GM12878 (cell line): ENCODE measurements around the gene TBL3. TPM values are rescaled to one million over a fixed set of nuclear protein-coding genes. Genes with fewer than 3 reads are reported as not detected.

Source experiments
- ATAC-seq: fragments of 200-7000 bp; cut with Tn5 transposase; 3 replicates; pipeline ENCODE4 v1.9.1; 2020; ENCODE audit warnings: mild to moderate bottlenecking, moderate library complexity
- BruUV-seq: library from RNA; stranded (reverse); fragments of 400-500 nt; replicated peaks from 2 replicates; lab custom pipeline; 2021; lab: Mats Ljungman, UMichigan
- CTCF ChIA-PET: fragments of 300-600 bp; sonication (Branson Sonifier 250); formaldehyde crosslinking; extraction: SDS; loops from one replicate; lab custom pipeline; 2021; ENCODE audit warnings: inconsistent platforms; lab: Yijun Ruan, JAX
- POLR2A ChIA-PET: fragments of 350-600 bp; formaldehyde crosslinking; extraction: SDS; loops from one replicate; lab custom pipeline; 2021; ENCODE audit warnings: inconsistent platforms; lab: Charles Lee
- RAD21 ChIA-PET: fragments of 300-600 bp; sonication (Branson Sonifier 250); formaldehyde crosslinking; loops from one replicate; lab custom pipeline; 2023; ENCODE audit warnings: antibody characterized with exemption; ENCODE audit not compliant: unreplicated experiment; lab: Charles Lee
- SMC1A ChIA-PET: fragments of 300-600 bp; sonication (Branson Sonifier 250); formaldehyde crosslinking; loops from one replicate; lab custom pipeline; 2023; ENCODE audit not compliant: unreplicated experiment, uncharacterized antibody; lab: Charles Lee
- DNase-seq: peaks from one replicate; pipeline ENCODE4 v3.0.0-alpha.2; 2011; ENCODE audit warnings: low read depth, low spot score
- FAIRE-seq: peaks from 3 replicates; lab custom pipeline; 2011; peaks lifted over from hg19 to GRCh38; lab: Jason Lieb, UNC
- H2AFZ ChIP-seq: 2 replicates; pipeline ENCODE4 v1.6.0; 2011; ENCODE audit warnings: low read depth, low read length, control low read depth; ENCODE audit not compliant: control insufficient read depth
- H3K27ac ChIP-seq: 2 replicates; pipeline ENCODE4 v1.5.1; 2011; ENCODE audit warnings: control low read depth; ENCODE audit not compliant: control insufficient read depth, insufficient read depth
- H3K27me3 ChIP-seq, 2 experiments: replicated peaks in 1 of 2; 2 replicates each; pipeline versions ENCODE4 v1.6.0 to v1.6.1; 2011; ENCODE audit warnings: low read length in 1 of 2; ENCODE audit not compliant: control insufficient read depth in 2 of 2, insufficient read depth in 2 of 2
- H3K36me3 ChIP-seq, 2 experiments: 2 replicates each; pipeline ENCODE4 v1.5.1; 2011; ENCODE audit warnings: low read length in 1 of 2; ENCODE audit not compliant: control insufficient read depth in 2 of 2, insufficient read depth in 2 of 2
- H3K4me1 ChIP-seq: 2 replicates; pipeline ENCODE4 v1.6.1; 2011; ENCODE audit warnings: mild to moderate bottlenecking, low read length, moderate library complexity, mixed read lengths; ENCODE audit not compliant: control insufficient read depth, insufficient read depth
- H3K4me2 ChIP-seq: 2 replicates; pipeline ENCODE4 v1.6.0; 2011; ENCODE audit warnings: control low read depth; ENCODE audit not compliant: control insufficient read depth, insufficient read depth
- H3K4me3 ChIP-seq: fragments of 200-600 bp; sonication (generic); 2 replicates; pipeline ENCODE4 v1.5.1; 2016
- H3K79me2 ChIP-seq: 2 replicates; pipeline ENCODE4 v1.6.0; 2011; ENCODE audit warnings: low read length; ENCODE audit not compliant: control insufficient read depth, insufficient read depth
- H3K9ac ChIP-seq: 2 replicates; pipeline ENCODE4 v1.8.0; 2011; ENCODE audit warnings: low read length, control low read depth, mixed read lengths; ENCODE audit not compliant: control insufficient read depth, insufficient read depth
- H3K9me3 ChIP-seq: replicated peaks from 3 replicates; pipeline ENCODE4 v1.5.1; 2011; ENCODE audit warnings: mild to moderate bottlenecking, low read length; ENCODE audit not compliant: control insufficient read depth, insufficient read depth
- H4K20me1 ChIP-seq: 2 replicates; pipeline ENCODE4 v1.6.0; 2011; ENCODE audit not compliant: control insufficient read depth, insufficient read depth
- GATAD2B ChIP-seq: fragments of 450-650 bp; conservative IDR thresholded peaks from 2 replicates; pipeline ENCODE4 v1.6.1; 2017; ENCODE audit warnings: low read depth, mild to moderate bottlenecking, moderate library complexity
- HDAC2 ChIP-seq: fragments of 200-600 bp; sonication (generic); IDR thresholded peaks from 2 replicates; pipeline ENCODE4 v1.6.1; 2017
- NR2C1 ChIP-seq: fragments of 450-650 bp; IDR thresholded peaks from 2 replicates; pipeline ENCODE4 v1.6.1; 2017; ENCODE audit warnings: antibody characterized with exemption, mild to moderate bottlenecking, moderate library complexity
- POU2F2 ChIP-seq: IDR thresholded peaks from 3 replicates; pipeline ENCODE4 v1.6.1; 2011; ENCODE audit warnings: low read depth, mild to moderate bottlenecking, low read length, borderline replicate concordance
- SMAD5 ChIP-seq: IDR thresholded peaks from 2 replicates; pipeline ENCODE4 v1.6.1; 2016; ENCODE audit warnings: antibody characterized with exemption, low read depth
- SMARCA5 ChIP-seq: fragments of 450-650 bp; IDR thresholded peaks from 2 replicates; pipeline ENCODE4 v1.6.1; 2017; ENCODE audit warnings: mild to moderate bottlenecking
- SPI1 ChIP-seq: IDR thresholded peaks from 2 replicates; pipeline ENCODE4 v1.6.1; 2011; ENCODE audit warnings: low read depth, mild to moderate bottlenecking, low read length, moderate library complexity, borderline replicate concordance; ENCODE audit not compliant: insufficient read depth
- WGBS: methylation state at CpG from one replicate; pipeline ENCODE4 v1.1.6; 2016; ENCODE audit warnings: low lambda C conversion rate; ENCODE audit not compliant: insufficient replicate concordance, insufficient coverage; ENCODE audit errors: missing lambda C conversion rate; 5-methylcytosine and 5-hydroxymethylcytosine counted together
- in situ Hi-C: fragments of 300-500 bp; cut with MboI; formaldehyde crosslinking; loops from 9 replicates; pipeline ENCODE4 v1.14.3; 2018; ENCODE audit warnings: mixed read lengths
- intact Hi-C: fragments of 100-400 bp; cut with micrococcal nuclease; formaldehyde crosslinking; loops from one replicate; pipeline ENCODE4 v1.14.2; 2022; ENCODE audit not compliant: unreplicated experiment
- polyA plus RNA-seq, 11 experiments: library from polyadenylated mRNA; depleted of rRNA in 4 of 11; unstranded in 6 of 11; stranded (reverse) in 5 of 11; fragments of >200 nt; fragmentation: Nextera tagmentation in 4 of 11; fragmentation: Illumina TruSeq in 1 of 11; extraction: Ambion mirVana in 4 of 11; extraction: Trizol in 1 of 11; gene quantifications; 1 replicate in 1 of 11; 2 replicates in 10 of 11; pipeline versions ENCODE4 v1.2.1 to v1.2.3, GENCODE V29; 2011 to 2016; ENCODE audit warnings: inconsistent platforms in 2 of 11, missing spikeins in 2 of 11, low read depth in 1 of 11
- total RNA-seq, 4 experiments: library from RNA; depleted of rRNA in 3 of 4; stranded (reverse); fragments of >200 nt in 3 of 4; fragmentation: Illumina TruSeq in 1 of 4; extraction: Trizol in 1 of 4; gene quantifications; 2 replicates each; pipeline versions ENCODE4 v1.2.1 to v1.2.3, GENCODE V29; 2013 to 2021
- TF ChIP-seq, protein P1 (sequence below): fragments of 450-650 bp; IDR thresholded peaks from 2 replicates; pipeline ENCODE4 v1.6.1; 2017; ENCODE audit warnings: mild to moderate bottlenecking, low read depth, inconsistent platforms; ENCODE audit not compliant: poor library complexity, severe bottlenecking
- TF ChIP-seq, protein P2 (sequence below): fragments of 450-650 bp; formaldehyde crosslinking; IDR thresholded peaks from 2 replicates; pipeline ENCODE4 v1.5.0; 2022; ENCODE audit warnings: mild to moderate bottlenecking, missing genetic modification characterization
- TF ChIP-seq, protein P3 (sequence below): fragments of 450-650 bp; IDR thresholded peaks from 2 replicates; pipeline ENCODE4 v1.6.1; 2017; ENCODE audit warnings: mild to moderate bottlenecking, moderate library complexity
- TF ChIP-seq, protein P4 (sequence below): IDR thresholded peaks from 2 replicates; pipeline ENCODE4 v1.6.1; 2012; ENCODE audit warnings: low read length, inconsistent platforms

The TBL3 gene
- total and polyA plus RNA-seq, 10 of the 15 experiments (the other 5 are each of a cell fraction or from before 2014, with no cell fraction given), result 1.2 to 101 (median 34.2) TPM

DNA sequence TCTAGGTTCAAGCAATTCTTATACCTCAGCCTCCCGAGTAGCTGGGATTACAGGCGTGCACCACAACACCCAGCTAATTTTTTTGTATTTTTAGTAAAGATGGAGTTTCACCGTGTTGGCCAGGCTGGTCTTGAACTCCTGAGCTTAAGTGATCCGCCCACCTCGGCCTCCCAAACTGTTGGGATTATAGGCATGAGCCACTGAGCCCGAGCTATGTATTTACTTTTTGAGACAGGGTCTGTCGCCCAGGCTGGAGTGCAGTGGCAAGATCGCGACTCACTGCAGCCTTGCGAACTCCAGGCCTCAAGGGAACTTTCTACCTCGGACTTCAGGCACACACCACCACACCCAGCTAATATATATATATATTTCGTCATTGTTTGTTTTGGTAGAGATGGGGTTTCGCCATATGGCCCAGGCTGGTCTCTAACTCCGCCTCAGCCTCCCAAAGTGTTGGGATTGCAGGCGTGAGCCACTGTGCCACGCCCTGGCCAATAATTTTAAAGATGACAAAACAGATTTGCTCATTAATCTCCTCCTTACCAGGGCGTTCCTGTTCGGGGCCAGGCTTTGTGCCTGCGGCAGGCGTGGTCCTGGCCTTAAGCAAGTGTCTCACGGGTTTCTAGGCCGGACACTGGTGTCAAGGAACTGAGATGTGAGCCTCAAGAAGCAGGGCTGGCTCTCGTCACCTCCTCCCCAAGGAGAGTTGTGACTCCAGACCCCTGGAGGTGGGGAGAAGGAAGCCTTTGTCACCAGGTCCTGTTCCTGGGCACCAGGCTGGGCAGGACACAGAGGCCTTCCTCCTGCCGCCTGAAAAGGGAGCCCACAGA is 43.5 kb downstream of the TBL3 start:
- ATAC-seq, result no peak
- ChIA-PET POLR2A (interaction anchor here (1.2 kb wide), 1 partner anchor 74 kb away, joined by 3 read pairs; no protein-coding TSS in a partner anchor), SMC1A (no interaction called here), CTCF (interaction anchor here (1.0 kb wide), 1 partner anchor 125 kb away, joined by 4 read pairs; no protein-coding TSS in a partner anchor), RAD21 (interaction anchor here (2.4 kb wide), 1 partner anchor 125 kb away, joined by 9 read pairs; no protein-coding TSS in a partner anchor)
- DNase-seq, result no peak
- Histone ChIP-seq H3K9me3 (no peaks in the 10 kb centered on the region), H3K4me3 (no peak overlapping the region), H2AFZ (no peak overlapping the region), H3K9ac (no peak overlapping the region), H3K4me2 (no peak overlapping the region), H3K4me1 (peaks cover 5% of the 10 kb centered on the region), H3K27ac (no peak overlapping the region), H3K27me3 (peaks cover 3 to 8% of the 10 kb centered on the region in 2 experiments; a peak in 3 of 4 replicates), H4K20me1 (no peaks in the 10 kb centered on the region), H3K36me3 (no peaks in the 10 kb centered on the region), H3K79me2 (peaks cover 4% of the 10 kb centered on the region)
- BruUV-seq, result no TSS peak
- WGBS, result 69% methylated on average over 24 of the region's 24 CpGs
- in situ Hi-C loops (loop anchor here (10.0 kb wide), 1 partner anchor 479 kb away; no protein-coding TSS in a partner anchor), intact Hi-C loops (no loop called here)
- FAIRE-seq, result no peak
- TF ChIP-seq GATAD2B (no peak), NR2C1 (no peak), SMAD5 (no peak), POU2F2 (no peak), SPI1 (no peak), HDAC2 (no peak), SMARCA5 (no peak)
- TF ChIP-seq, protein P1, sequence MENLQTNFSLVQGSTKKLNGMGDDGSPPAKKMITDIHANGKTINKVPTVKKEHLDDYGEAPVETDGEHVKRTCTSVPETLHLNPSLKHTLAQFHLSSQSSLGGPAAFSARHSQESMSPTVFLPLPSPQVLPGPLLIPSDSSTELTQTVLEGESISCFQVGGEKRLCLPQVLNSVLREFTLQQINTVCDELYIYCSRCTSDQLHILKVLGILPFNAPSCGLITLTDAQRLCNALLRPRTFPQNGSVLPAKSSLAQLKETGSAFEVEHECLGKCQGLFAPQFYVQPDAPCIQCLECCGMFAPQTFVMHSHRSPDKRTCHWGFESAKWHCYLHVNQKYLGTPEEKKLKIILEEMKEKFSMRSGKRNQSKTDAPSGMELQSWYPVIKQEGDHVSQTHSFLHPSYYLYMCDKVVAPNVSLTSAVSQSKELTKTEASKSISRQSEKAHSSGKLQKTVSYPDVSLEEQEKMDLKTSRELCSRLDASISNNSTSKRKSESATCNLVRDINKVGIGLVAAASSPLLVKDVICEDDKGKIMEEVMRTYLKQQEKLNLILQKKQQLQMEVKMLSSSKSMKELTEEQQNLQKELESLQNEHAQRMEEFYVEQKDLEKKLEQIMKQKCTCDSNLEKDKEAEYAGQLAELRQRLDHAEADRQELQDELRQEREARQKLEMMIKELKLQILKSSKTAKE, result no peak
- TF ChIP-seq, protein P2, sequence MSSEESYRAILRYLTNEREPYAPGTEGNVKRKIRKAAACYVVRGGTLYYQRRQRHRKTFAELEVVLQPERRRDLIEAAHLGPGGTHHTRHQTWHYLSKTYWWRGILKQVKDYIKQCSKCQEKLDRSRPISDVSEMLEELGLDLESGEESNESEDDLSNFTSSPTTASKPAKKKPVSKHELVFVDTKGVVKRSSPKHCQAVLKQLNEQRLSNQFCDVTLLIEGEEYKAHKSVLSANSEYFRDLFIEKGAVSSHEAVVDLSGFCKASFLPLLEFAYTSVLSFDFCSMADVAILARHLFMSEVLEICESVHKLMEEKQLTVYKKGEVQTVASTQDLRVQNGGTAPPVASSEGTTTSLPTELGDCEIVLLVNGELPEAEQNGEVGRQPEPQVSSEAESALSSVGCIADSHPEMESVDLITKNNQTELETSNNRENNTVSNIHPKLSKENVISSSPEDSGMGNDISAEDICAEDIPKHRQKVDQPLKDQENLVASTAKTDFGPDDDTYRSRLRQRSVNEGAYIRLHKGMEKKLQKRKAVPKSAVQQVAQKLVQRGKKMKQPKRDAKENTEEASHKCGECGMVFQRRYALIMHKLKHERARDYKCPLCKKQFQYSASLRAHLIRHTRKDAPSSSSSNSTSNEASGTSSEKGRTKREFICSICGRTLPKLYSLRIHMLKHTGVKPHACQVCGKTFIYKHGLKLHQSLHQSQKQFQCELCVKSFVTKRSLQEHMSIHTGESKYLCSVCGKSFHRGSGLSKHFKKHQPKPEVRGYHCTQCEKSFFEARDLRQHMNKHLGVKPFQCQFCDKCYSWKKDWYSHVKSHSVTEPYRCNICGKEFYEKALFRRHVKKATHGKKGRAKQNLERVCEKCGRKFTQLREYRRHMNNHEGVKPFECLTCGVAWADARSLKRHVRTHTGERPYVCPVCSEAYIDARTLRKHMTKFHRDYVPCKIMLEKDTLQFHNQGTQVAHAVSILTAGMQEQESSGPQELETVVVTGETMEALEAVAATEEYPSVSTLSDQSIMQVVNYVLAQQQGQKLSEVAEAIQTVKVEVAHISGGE (CRISPR knock-in tag), result no peak
- TF ChIP-seq, protein P3, sequence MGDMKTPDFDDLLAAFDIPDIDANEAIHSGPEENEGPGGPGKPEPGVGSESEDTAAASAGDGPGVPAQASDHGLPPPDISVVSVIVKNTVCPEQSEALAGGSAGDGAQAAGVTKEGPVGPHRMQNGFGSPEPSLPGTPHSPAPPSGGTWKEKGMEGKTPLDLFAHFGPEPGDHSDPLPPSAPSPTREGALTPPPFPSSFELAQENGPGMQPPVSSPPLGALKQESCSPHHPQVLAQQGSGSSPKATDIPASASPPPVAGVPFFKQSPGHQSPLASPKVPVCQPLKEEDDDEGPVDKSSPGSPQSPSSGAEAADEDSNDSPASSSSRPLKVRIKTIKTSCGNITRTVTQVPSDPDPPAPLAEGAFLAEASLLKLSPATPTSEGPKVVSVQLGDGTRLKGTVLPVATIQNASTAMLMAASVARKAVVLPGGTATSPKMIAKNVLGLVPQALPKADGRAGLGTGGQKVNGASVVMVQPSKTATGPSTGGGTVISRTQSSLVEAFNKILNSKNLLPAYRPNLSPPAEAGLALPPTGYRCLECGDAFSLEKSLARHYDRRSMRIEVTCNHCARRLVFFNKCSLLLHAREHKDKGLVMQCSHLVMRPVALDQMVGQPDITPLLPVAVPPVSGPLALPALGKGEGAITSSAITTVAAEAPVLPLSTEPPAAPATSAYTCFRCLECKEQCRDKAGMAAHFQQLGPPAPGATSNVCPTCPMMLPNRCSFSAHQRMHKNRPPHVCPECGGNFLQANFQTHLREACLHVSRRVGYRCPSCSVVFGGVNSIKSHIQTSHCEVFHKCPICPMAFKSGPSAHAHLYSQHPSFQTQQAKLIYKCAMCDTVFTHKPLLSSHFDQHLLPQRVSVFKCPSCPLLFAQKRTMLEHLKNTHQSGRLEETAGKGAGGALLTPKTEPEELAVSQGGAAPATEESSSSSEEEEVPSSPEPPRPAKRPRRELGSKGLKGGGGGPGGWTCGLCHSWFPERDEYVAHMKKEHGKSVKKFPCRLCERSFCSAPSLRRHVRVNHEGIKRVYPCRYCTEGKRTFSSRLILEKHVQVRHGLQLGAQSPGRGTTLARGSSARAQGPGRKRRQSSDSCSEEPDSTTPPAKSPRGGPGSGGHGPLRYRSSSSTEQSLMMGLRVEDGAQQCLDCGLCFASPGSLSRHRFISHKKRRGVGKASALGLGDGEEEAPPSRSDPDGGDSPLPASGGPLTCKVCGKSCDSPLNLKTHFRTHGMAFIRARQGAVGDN, result no peak
- TF ChIP-seq, protein P4, sequence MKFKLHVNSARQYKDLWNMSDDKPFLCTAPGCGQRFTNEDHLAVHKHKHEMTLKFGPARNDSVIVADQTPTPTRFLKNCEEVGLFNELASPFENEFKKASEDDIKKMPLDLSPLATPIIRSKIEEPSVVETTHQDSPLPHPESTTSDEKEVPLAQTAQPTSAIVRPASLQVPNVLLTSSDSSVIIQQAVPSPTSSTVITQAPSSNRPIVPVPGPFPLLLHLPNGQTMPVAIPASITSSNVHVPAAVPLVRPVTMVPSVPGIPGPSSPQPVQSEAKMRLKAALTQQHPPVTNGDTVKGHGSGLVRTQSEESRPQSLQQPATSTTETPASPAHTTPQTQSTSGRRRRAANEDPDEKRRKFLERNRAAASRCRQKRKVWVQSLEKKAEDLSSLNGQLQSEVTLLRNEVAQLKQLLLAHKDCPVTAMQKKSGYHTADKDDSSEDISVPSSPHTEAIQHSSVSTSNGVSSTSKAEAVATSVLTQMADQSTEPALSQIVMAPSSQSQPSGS, result no peak
